Stomach smooth muscle (tissue), 2 donors: ENCODE data around the gene MED27.

Source experiments
- H3K27ac ChIP-seq: one replicate; pipeline ENCODE4 v1.7.0; 2013; ENCODE audit warnings: mild to moderate bottlenecking, low read length, inconsistent platforms
- H3K27me3 ChIP-seq, 2 donors: one replicate each; pipeline ENCODE4 v1.7.0; 2013; ENCODE audit warnings: low read length in 2 of 2; ENCODE audit not compliant: insufficient read depth in 2 of 2, control insufficient read depth in 1 of 2
- H3K36me3 ChIP-seq, 2 donors: one replicate each; pipeline ENCODE4 v1.7.0; 2013; ENCODE audit warnings: low read length in 2 of 2; ENCODE audit not compliant: control insufficient read depth in 2 of 2, insufficient read depth in 2 of 2
- H3K4me1 ChIP-seq: one replicate; pipeline ENCODE4 v1.7.0; 2013; ENCODE audit warnings: low read length; ENCODE audit not compliant: control insufficient read depth, insufficient read depth
- H3K4me3 ChIP-seq, 2 donors: one replicate each; pipeline ENCODE4 v1.7.0; 2013; ENCODE audit warnings: low read length in 2 of 2
- H3K9ac ChIP-seq, 2 donors: one replicate each; pipeline ENCODE4 v1.7.0; 2013; ENCODE audit warnings: low read length in 2 of 2, mild to moderate bottlenecking in 1 of 2
- H3K9me3 ChIP-seq, 2 donors: one replicate each; pipeline ENCODE4 v1.7.0; 2013; ENCODE audit warnings: low read length in 2 of 2; ENCODE audit not compliant: control insufficient read depth in 2 of 2
- donor health status: healthy.
- donor health status: Pancreatic carcinoma.

Gene MED27

GRCh38 chr9:131867611-131868192, 212.0 kb downstream of the MED27 start:
- no peak overlapping the region for H3K9ac ChIP-seq
- no peak overlapping the region for H3K4me3 ChIP-seq
- H3K9me3 ChIP-seq = no peaks in the 10 kb centered on the region
- H3K27ac ChIP-seq = no peak overlapping the region
- H3K4me1 ChIP-seq = no peaks in the 10 kb centered on the region
- H3K36me3 ChIP-seq = peaks cover 4 to 5% of the 10 kb centered on the region in 2 donors
- no peaks in the 10 kb centered on the region for H3K27me3 ChIP-seq

GRCh38 chr9:131865446-131866195, 214.0 kb downstream of the MED27 start:
- H3K27ac ChIP-seq = no peak overlapping the region
- no peaks in the 10 kb centered on the region for H3K27me3 ChIP-seq
- no peak overlapping the region for H3K9ac ChIP-seq
- H3K36me3 ChIP-seq = peaks cover 9 to 19% of the 10 kb centered on the region in 2 donors
- no peak overlapping the region for H3K4me3 ChIP-seq
- no peaks in the 10 kb centered on the region for H3K4me1 ChIP-seq
- H3K9me3 ChIP-seq = no peaks in the 10 kb centered on the region

- Histone ChIP-seq H3K27me3 (no peaks in the 10 kb centered on the region), H3K4me1 (no peaks in the 10 kb centered on the region)
These were observed 215.1 kb downstream of the MED27 start for GRCh38 chr9:131864531-131864930.

GRCh38 chr9:131863306-131863896, 216.3 kb downstream of the MED27 start:
- Histone ChIP-seq H3K36me3 (peaks cover 11 to 24% of the 10 kb centered on the region in 2 donors), H3K9me3 (no peaks in the 10 kb centered on the region), H3K4me1 (no peaks in the 10 kb centered on the region), H3K27me3 (no peaks in the 10 kb centered on the region), H3K27ac (no peak overlapping the region), H3K4me3 (no peak overlapping the region), H3K9ac (no peak overlapping the region)

More at GRCh38 chr9:131864531-131864930, 215.1 kb downstream of the MED27 start:
- no peak overlapping the region for H3K4me3 ChIP-seq
- H3K27ac ChIP-seq = no peak overlapping the region
- no peak overlapping the region for H3K9ac ChIP-seq
- H3K36me3 ChIP-seq = peaks cover 11 to 24% of the 10 kb centered on the region in 2 donors
- no peaks in the 10 kb centered on the region for H3K9me3 ChIP-seq

- Histone ChIP-seq H3K9me3 (no peaks in the 10 kb centered on the region), H3K27me3 (no peaks in the 10 kb centered on the region), H3K36me3 (peaks cover 11 to 24% of the 10 kb centered on the region in 2 donors), H3K27ac (no peak overlapping the region), H3K4me1 (no peaks in the 10 kb centered on the region), H3K4me3 (no peak overlapping the region), H3K9ac (no peak overlapping the region)
These were observed 217.4 kb downstream of the MED27 start for GRCh38 chr9:131862261-131862660.

- no peak overlapping the region for H3K4me3 ChIP-seq
- peaks cover 11 to 24% of the 10 kb centered on the region in 2 donors for H3K36me3 ChIP-seq
- H3K4me1 ChIP-seq = no peaks in the 10 kb centered on the region
- H3K27me3 ChIP-seq = no peaks in the 10 kb centered on the region
- no peaks in the 10 kb centered on the region for H3K9me3 ChIP-seq
- H3K9ac ChIP-seq = no peak overlapping the region
- H3K27ac ChIP-seq = no peak overlapping the region
These were observed 219.2 kb downstream of the MED27 start for GRCh38 chr9:131860430-131860829.

- Histone ChIP-seq H3K36me3 (peaks cover 11 to 22% of the 10 kb centered on the region in 2 donors), H3K4me3 (no peak overlapping the region), H3K4me1 (no peaks in the 10 kb centered on the region), H3K27me3 (no peaks in the 10 kb centered on the region), H3K9me3 (no peaks in the 10 kb centered on the region), H3K27ac (no peak overlapping the region), H3K9ac (no peak overlapping the region)
These were observed 221.5 kb downstream of the MED27 start for GRCh38 chr9:131858147-131858546.

GRCh38 chr9:131856105-131856504, 223.6 kb downstream of the MED27 start:
- Histone ChIP-seq H3K27me3 (no peaks in the 10 kb centered on the region), H3K4me3 (no peak overlapping the region), H3K27ac (no peak overlapping the region), H3K36me3 (peaks cover 3 to 9% of the 10 kb centered on the region in 2 donors), H3K9ac (no peak overlapping the region), H3K4me1 (no peaks in the 10 kb centered on the region), H3K9me3 (no peaks in the 10 kb centered on the region)

- Histone ChIP-seq H3K36me3 (peaks cover 0 to 2% of the 10 kb centered on the region in 2 donors), H3K9me3 (no peaks in the 10 kb centered on the region), H3K4me1 (no peaks in the 10 kb centered on the region), H3K4me3 (no peak overlapping the region), H3K9ac (no peak overlapping the region), H3K27ac (no peak overlapping the region), H3K27me3 (no peaks in the 10 kb centered on the region)
These were observed 224.6 kb downstream of the MED27 start for GRCh38 chr9:131854896-131855613.

GRCh38 chr9:131854334-131854733, 225.3 kb downstream of the MED27 start:
- Histone ChIP-seq H3K27me3 (no peaks in the 10 kb centered on the region), H3K27ac (no peak overlapping the region), H3K4me1 (no peaks in the 10 kb centered on the region), H3K4me3 (no peak overlapping the region), H3K9me3 (no peaks in the 10 kb centered on the region), H3K9ac (no peak overlapping the region), H3K36me3 (no peaks in the 10 kb centered on the region)
